Ovary (tissue), 9 donors: Measurements from ENCODE around the gene WDR86. TPM values are rescaled to one million over a fixed set of nuclear protein-coding genes. Genes with fewer than 3 reads are reported as not detected.

Experiments used
- DNase-seq, 5 donors: peaks; one replicate each; pipeline ENCODE4 v3.0.0-alpha.2; 2019 to 2020
- H3K27ac ChIP-seq, 2 donors: fragments of 200-600 bp; one replicate each; pipeline versions ENCODE4 v1.5.1 to v1.8.0; 2019 to 2022
- H3K27me3 ChIP-seq: fragments of 200-600 bp; one replicate; pipeline ENCODE4 v1.8.0; 2022
- H3K36me3 ChIP-seq: fragments of 200-600 bp; sonication (generic); one replicate; pipeline ENCODE4 v1.5.1; 2019
- H3K4me1 ChIP-seq: one replicate; pipeline ENCODE4 v1.8.1; 2013; ENCODE audit warnings: mild to moderate bottlenecking, moderate library complexity; ENCODE audit not compliant: insufficient read depth
- H3K4me3 ChIP-seq: fragments of 200-600 bp; sonication (generic); one replicate; pipeline ENCODE4 v1.5.1; 2017
- H3K9me3 ChIP-seq, 2 donors: fragments of 200-600 bp in 1 of 2; sonication (generic) in 1 of 2; one replicate each; pipeline versions ENCODE4 v1.5.1 to v1.8.1; 2013 to 2019; ENCODE audit warnings: mild to moderate bottlenecking in 1 of 2, moderate library complexity in 1 of 2
- EP300 ChIP-seq: sonication (generic); formaldehyde crosslinking; IDR thresholded peaks from one replicate; pipeline ENCODE4 v1.6.1; 2017; ENCODE audit warnings: antibody characterized with exemption
- POLR2A ChIP-seq: fragments of 450-650 bp; IDR thresholded peaks from one replicate; pipeline ENCODE4 v1.6.1; 2017; ENCODE audit warnings: antibody characterized with exemption, mild to moderate bottlenecking, moderate library complexity
- WGBS, 3 donors: extraction: QIAGEN DNeasy Blood & Tissue Kit in 1 of 3; methylation state at CpG; one replicate each; pipeline versions ENCODE4 v1.1.5 to v1.1.7; 2013 to 2017; 5-methylcytosine and 5-hydroxymethylcytosine counted together
- intact Hi-C, 4 donors: fragments of 100-400 bp; cut with DNase I; formaldehyde crosslinking; loops; one replicate each; pipeline versions ENCODE4 v1.11.0 to v1.15.1; 2022 to 2023
- microRNA-seq, 3 donors: library from miRNA; unstranded; fragments of <30 nt; microRNA quantifications; one replicate each; pipeline versions ENCODE4 to v1.2.0, GENCODE V29; 2019 to 2020
- polyA plus RNA-seq, 2 donors: library from polyadenylated mRNA; stranded (reverse); fragments of 200-250 nt in 1 of 2; fragments of 350-450 nt in 1 of 2; fragmentation: Illumina TruSeq in 1 of 2; extraction: RNeasy Lipid Tissue Mini Kit (QIAGEN cat#74804) in 1 of 2; gene quantifications; one replicate each; pipeline ENCODE4 v1.2.3, GENCODE V29; 2013 to 2014
- small RNA-seq: library from RNA; depleted of rRNA; stranded (forward); fragments of <200 nt; gene quantifications from one replicate; pipeline ENCODE3, GENCODE V24; 2016
- total RNA-seq, 7 donors: library from RNA; depleted of rRNA in 2 of 7; stranded (reverse); fragments of >200 nt in 2 of 7; fragmentation: NEBNext Ultra II Directional in 3 of 7; extraction: Animal tissue kit (Norgen Biotek cat#: 25700) in 3 of 7; gene quantifications; one replicate each; pipeline versions ENCODE4 v1.1.0 to v1.2.4, GENCODE V29; 2016 to 2023
- TF ChIP-seq, protein P1 (sequence below), 3 donors: fragments of 450-650 bp in 2 of 3; fragments of 200-600 bp in 1 of 3; IDR thresholded peaks; one replicate each; pipeline versions ENCODE4 v1.5.1 to v1.8.0; 2016 to 2022; ENCODE audit warnings: antibody characterized with exemption in 3 of 3, mild to moderate bottlenecking in 1 of 3
- donor health status: DM: no; HTN: no; CAD: no; lungs with moderate emphysema.
- donor health status: DM: no; HTN: no; CAD: no.
- donor health status: Bipolar disorder and iron deficiency.
- donor health status: DM: yes; HTN: yes; CAD: no.
- donor health status: DM: no; HTN: no; CAD: no.
- donor health status: DM: yes; HTN: yes; CAD: no.

WDR86 gene
- total and polyA plus RNA-seq, 9 donors, result 0.77 to 43.4 (median 11.1) TPM

DNA sequence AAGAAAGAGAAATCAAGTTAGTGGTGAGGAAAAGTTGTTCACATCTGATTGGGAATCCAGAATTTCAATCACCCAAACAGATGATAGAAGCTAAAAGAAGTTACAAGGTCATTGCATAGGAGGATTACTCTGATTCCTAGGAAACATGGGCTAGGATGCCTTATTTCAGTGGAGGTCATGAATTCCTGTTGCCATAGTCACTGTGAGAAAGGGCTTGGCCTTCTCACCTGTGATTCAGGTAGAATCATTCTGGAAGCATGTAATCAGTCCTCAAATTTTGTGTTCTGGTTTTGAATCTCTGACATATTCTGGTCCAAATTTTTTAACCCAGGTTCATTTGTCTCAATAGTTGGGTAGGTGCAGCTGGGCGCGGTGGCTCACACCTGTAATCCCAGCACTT, 72.5 kb downstream of the WDR86 start:
- Histone ChIP-seq H3K9me3 (no peaks in the 10 kb centered on the region), H3K27ac (no peak overlapping the region), H3K36me3 (no peaks in the 10 kb centered on the region), H3K4me3 (no peak overlapping the region), H3K27me3 (no peaks in the 10 kb centered on the region), H3K4me1 (peaks cover 3% of the 10 kb centered on the region)
- no peak for DNase-seq
- TF ChIP-seq, protein P1, sequence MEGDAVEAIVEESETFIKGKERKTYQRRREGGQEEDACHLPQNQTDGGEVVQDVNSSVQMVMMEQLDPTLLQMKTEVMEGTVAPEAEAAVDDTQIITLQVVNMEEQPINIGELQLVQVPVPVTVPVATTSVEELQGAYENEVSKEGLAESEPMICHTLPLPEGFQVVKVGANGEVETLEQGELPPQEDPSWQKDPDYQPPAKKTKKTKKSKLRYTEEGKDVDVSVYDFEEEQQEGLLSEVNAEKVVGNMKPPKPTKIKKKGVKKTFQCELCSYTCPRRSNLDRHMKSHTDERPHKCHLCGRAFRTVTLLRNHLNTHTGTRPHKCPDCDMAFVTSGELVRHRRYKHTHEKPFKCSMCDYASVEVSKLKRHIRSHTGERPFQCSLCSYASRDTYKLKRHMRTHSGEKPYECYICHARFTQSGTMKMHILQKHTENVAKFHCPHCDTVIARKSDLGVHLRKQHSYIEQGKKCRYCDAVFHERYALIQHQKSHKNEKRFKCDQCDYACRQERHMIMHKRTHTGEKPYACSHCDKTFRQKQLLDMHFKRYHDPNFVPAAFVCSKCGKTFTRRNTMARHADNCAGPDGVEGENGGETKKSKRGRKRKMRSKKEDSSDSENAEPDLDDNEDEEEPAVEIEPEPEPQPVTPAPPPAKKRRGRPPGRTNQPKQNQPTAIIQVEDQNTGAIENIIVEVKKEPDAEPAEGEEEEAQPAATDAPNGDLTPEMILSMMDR (IDR thresholded peaks at IDR 0.05), result no peak
- no peak for TF ChIP-seq POLR2A
- TF ChIP-seq EP300, result no peak
- 90 to 99% (median 98%) methylated on average over 2 of the region's 2 CpGs for WGBS, 3 donors
- intact Hi-C loops, result no loop called here

DNA sequence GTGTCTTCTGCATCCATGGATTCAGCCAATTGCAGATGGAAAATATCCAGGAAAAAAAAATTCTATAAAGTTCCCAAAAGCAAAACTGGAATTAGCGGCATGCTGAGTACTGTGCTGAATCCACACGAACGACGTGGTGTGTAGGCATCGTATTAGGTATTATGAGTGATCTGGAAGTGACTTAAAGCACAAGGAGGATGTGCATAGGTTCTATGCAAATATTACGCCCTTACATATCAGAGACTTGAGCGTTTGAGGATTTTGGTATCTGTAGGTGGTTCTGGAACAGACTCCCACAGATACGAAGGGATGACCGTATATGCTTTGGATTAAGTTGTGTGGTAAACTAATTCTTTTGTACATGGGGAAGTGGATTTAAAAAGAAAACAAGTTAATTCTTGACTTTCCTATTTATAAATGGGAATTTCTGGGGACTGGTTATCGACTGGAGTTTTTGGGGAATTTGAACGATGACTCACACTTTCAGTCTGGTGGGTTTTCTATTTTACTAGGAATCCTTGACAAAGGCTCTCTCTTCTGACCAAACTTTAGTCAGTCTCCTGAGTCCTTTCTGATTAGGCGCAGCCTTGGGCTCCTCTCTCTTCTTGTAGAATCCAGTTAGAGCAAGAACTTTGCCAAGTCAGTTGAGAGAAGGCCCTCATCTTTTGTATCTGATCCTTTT, 73.7 kb downstream of the WDR86 start:
- Histone ChIP-seq H3K9me3 (no peaks in the 10 kb centered on the region), H3K4me1 (peaks cover 2% of the 10 kb centered on the region), H3K4me3 (no peak overlapping the region), H3K27ac (no peak overlapping the region), H3K27me3 (no peaks in the 10 kb centered on the region), H3K36me3 (no peaks in the 10 kb centered on the region)
- 79 to 81% (median 80%) methylated on average over 12 of the region's 12 CpGs for WGBS, 3 donors
- DNase-seq, result no peak
- TF ChIP-seq, protein P1 (IDR thresholded peaks at IDR 0.05), result no peak
- TF ChIP-seq POLR2A, result no peak
- no peak for TF ChIP-seq EP300
- intact Hi-C loops, result no loop called here

GRCh38 chr7:151334628-151335027, 75.2 kb downstream of the WDR86 start:
- Histone ChIP-seq H3K36me3 (no peaks in the 10 kb centered on the region), H3K27me3 (no peaks in the 10 kb centered on the region), H3K4me3 (no peak overlapping the region), H3K27ac (no peak overlapping the region), H3K4me1 (no peaks in the 10 kb centered on the region), H3K9me3 (no peaks in the 10 kb centered on the region)
- intact Hi-C loops, result no loop called here
- no peak for DNase-seq
- TF ChIP-seq, protein P1 (IDR thresholded peaks at IDR 0.05), result no peak
- TF ChIP-seq EP300 (no peak), POLR2A (no peak)
- WGBS, 3 donors, result 58 to 65% (median 59%) methylated on average over 1 of the region's 1 CpG

Small RNA genes within 50 kb of the gene (microRNA-seq; reads per million reads assigned to microRNA genes)
- 0 reads per million in 3 donors for gene MIR3907

Small RNA genes within 50 kb of the gene (small RNA-seq; reads per million reads assigned to genes)
- gene MIR3907, result not detected

Other genes with a start within 250 kb of the WDR86 start
- gene GBX1, start 242.3 kb downstream of the WDR86 start, total RNA-seq, result not detected
- not detected for gene GBX1, start 242.3 kb downstream of the WDR86 start, polyA plus RNA-seq
- not detected for gene ASB10, start 222.8 kb downstream of the WDR86 start, total RNA-seq
- gene ASB10, start 222.8 kb downstream of the WDR86 start, polyA plus RNA-seq, result not detected
- gene H2BK1, start 199.6 kb downstream of the WDR86 start, total RNA-seq, result 1 to 10 TPM in 3 of 7 donors, not detected in 4; 1.0 to 1.3 (median 1.1) TPM
- gene H2BK1, start 199.6 kb downstream of the WDR86 start, polyA plus RNA-seq, result under 1 TPM in 1 of 2 donors, not detected in 1; 0.36 TPM
- 10 to 100 TPM; 20.5 to 40.3 (median 31.0) TPM for gene ABCF2, start 182.8 kb downstream of the WDR86 start, total RNA-seq
- gene ABCF2, start 182.8 kb downstream of the WDR86 start, polyA plus RNA-seq, result 10 to 100 TPM; 13.6 to 19.9 TPM
- gene CHPF2, start 177.6 kb downstream of the WDR86 start, total RNA-seq, result 10 to 100 TPM; 19.3 to 36.2 (median 28.5) TPM
- 10 to 100 TPM in 1 of 2 donors, 1 to 10 TPM in 1; 8.4 to 18.8 TPM for gene CHPF2, start 177.6 kb downstream of the WDR86 start, polyA plus RNA-seq
- 100 to 1,000 TPM in 4 of 7 donors, 10 to 100 TPM in 3; 30.2 to 203 (median 101) TPM for gene SMARCD3, start 161.3 kb downstream of the WDR86 start, total RNA-seq
- gene SMARCD3, start 161.3 kb downstream of the WDR86 start, polyA plus RNA-seq, result 10 to 100 TPM; 43.5 to 56.1 TPM
- 10 to 100 TPM; 38.6 to 57.3 (median 45.6) TPM for gene NUB1, start 68.2 kb downstream of the WDR86 start, total RNA-seq
- 100 to 1,000 TPM in 1 of 2 donors, 10 to 100 TPM in 1; 33.8 to 162 TPM for gene NUB1, start 68.2 kb downstream of the WDR86 start, polyA plus RNA-seq
- 1 to 10 TPM in 2 of 7 donors, under 1 TPM in 3, not detected in 2; 0.43 to 2.3 (median 0.95) TPM for gene CRYGN, start 30.1 kb upstream of the WDR86 start, total RNA-seq
- under 1 TPM; 0.24 to 0.53 TPM for gene CRYGN, start 30.1 kb upstream of the WDR86 start, polyA plus RNA-seq
- 100 to 1,000 TPM in 1 of 7 donors, 10 to 100 TPM in 6; 85.1 to 106 (median 91.8) TPM for gene RHEB, start 109.9 kb upstream of the WDR86 start, total RNA-seq
- gene RHEB, start 109.9 kb upstream of the WDR86 start, polyA plus RNA-seq, result 100 to 1,000 TPM in 1 of 2 donors, 10 to 100 TPM in 1; 77.6 to 167 TPM